ENCODE measurements around the gene ZNF226. TPM values are rescaled to one million over a fixed set of nuclear protein-coding genes. Genes with fewer than 3 reads are reported as not detected.

Gene ZNF226
- total and polyA plus RNA-seq, 9 of the 15 experiments (the other 6 are each of a cell fraction or from before 2014, with no cell fraction given): 6.2 to 19.4 (median 9.3) TPM

DNA sequence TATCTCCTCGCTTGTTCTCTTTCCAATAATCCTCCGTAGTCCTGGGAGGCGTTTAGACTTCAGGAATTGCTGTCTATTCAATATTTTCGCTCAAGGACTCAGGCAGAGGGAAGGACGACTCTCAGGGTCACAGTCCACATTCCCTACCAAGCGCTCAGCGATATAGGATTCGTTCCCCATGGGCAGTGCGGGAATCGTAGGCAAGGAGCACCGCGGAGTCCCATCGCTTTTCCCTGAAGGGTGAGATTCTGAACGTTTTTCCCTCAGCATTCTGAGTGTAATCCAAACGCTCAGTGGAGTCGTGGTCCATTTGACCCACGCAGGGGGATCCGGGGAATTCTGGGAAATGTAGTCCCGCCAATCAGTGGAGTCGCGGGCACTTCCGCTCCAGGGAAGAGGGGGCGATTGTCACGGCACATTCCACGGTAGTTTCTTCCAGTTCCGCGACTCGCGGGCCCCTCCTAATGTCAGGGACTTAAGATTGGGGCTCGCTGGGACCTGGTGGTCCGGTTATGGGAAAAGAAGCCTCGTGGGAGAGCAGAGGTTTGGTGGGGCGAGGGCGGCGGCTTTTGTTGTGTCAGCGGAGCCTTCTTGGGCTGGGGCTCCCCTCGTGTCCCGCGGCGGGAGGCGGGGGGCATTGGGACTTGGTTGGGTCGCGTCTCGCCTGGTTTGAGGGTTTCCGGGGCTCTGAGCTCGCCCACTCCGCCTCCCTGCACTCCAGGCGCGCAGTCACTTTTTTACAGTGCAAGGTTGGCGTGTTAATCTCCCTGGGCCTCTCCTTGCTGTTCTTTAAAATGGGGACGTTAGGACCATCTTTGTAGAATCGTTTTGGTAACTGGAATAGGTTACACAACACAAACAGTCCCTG, 23.5 kb upstream of the ZNF226 start, which contains the start of gene ZNF234 (continued):
- TF ChIP-seq ZNF79 (CRISPR knock-in tag; IDR thresholded peaks at IDR 0.05; ENCODE audit: low read depth): no peak
- TF ChIP-seq BCOR (IDR thresholded peaks at IDR 0.05): peak; percentile 95
- TF ChIP-seq, protein P1, sequence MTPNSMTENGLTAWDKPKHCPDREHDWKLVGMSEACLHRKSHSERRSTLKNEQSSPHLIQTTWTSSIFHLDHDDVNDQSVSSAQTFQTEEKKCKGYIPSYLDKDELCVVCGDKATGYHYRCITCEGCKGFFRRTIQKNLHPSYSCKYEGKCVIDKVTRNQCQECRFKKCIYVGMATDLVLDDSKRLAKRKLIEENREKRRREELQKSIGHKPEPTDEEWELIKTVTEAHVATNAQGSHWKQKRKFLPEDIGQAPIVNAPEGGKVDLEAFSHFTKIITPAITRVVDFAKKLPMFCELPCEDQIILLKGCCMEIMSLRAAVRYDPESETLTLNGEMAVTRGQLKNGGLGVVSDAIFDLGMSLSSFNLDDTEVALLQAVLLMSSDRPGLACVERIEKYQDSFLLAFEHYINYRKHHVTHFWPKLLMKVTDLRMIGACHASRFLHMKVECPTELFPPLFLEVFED (CRISPR knock-in tag; conservative IDR thresholded peaks at IDR 0.05): no peak
- no peak for TF ChIP-seq SMAD1 (IDR thresholded peaks at IDR 0.05; ENCODE audit: low read depth, low read length, partially characterized antibody)
- TF ChIP-seq NFYB (IDR thresholded peaks at IDR 0.05; ENCODE audit: extremely low read depth, insufficient read length): peak; percentile 10
- TF ChIP-seq ZNF165 (CRISPR knock-in tag; IDR thresholded peaks at IDR 0.05; ENCODE audit: borderline replicate concordance): no peak
- TF ChIP-seq TEAD1 (CRISPR knock-in tag; IDR thresholded peaks at IDR 0.05): 0 out of 4 replicates have a peak, but pooled peaks of 1 of the 2 experiments have one; percentile 25
- TF ChIP-seq, protein P2, sequence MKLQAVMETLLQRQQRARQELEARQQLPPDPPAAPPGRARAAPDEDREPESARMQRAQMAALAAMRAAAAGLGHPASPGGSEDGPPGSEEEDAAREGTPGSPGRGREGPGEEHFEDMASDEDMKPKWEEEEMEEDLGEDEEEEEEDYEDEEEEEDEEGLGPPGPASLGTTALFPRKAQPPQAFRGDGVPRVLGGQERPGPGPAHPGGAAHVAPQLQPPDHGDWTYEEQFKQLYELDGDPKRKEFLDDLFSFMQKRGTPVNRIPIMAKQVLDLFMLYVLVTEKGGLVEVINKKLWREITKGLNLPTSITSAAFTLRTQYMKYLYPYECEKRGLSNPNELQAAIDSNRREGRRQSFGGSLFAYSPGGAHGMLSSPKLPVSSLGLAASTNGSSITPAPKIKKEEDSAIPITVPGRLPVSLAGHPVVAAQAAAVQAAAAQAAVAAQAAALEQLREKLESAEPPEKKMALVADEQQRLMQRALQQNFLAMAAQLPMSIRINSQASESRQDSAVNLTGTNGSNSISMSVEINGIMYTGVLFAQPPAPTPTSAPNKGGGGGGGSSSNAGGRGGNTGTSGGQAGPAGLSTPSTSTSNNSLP (IDR thresholded peaks at IDR 0.05; ENCODE audit: borderline replicate concordance, low read depth, low read length): no peak
- TF ChIP-seq MAZ (CRISPR knock-in tag; conservative IDR thresholded peaks at IDR 0.05 in 1 of 2, IDR thresholded peaks at IDR 0.05 in 1 of 2): peak in 1 of 2 experiments; percentile 48; a peak in 1 of 4 replicates
- TF ChIP-seq TAF1 (IDR thresholded peaks at IDR 0.05; ENCODE audit: control insufficient read depth, extremely low read depth, insufficient read depth, low read length, severe bottlenecking): peak; percentile 33
- TF ChIP-seq SIX5 (IDR thresholded peaks at IDR 0.05; ENCODE audit: borderline replicate concordance in 1 of 2, insufficient read depth in 1 of 2, low read depth in 1 of 2, low read length in 2 of 2): peak; percentile 22 to 52; a peak in 3 of 4 replicates
- TF ChIP-seq NRF1 (conservative IDR thresholded peaks at IDR 0.05 in 1 of 2, IDR thresholded peaks at IDR 0.05 in 1 of 2): 0 out of 4 replicates have a peak, but pooled peaks of 1 of the 2 experiments have one; percentile 17
- peak; percentile 50 for TF ChIP-seq HNRNPLL (IDR thresholded peaks at IDR 0.05; ENCODE audit: low read depth, low read length, poor library complexity, severe bottlenecking)
- peak; percentile 78 for TF ChIP-seq CHD4 (IDR thresholded peaks at IDR 0.05; ENCODE audit: insufficient read depth, insufficient replicate concordance, low read depth, low read length, poor library complexity, severe bottlenecking)
- TF ChIP-seq, protein P3, sequence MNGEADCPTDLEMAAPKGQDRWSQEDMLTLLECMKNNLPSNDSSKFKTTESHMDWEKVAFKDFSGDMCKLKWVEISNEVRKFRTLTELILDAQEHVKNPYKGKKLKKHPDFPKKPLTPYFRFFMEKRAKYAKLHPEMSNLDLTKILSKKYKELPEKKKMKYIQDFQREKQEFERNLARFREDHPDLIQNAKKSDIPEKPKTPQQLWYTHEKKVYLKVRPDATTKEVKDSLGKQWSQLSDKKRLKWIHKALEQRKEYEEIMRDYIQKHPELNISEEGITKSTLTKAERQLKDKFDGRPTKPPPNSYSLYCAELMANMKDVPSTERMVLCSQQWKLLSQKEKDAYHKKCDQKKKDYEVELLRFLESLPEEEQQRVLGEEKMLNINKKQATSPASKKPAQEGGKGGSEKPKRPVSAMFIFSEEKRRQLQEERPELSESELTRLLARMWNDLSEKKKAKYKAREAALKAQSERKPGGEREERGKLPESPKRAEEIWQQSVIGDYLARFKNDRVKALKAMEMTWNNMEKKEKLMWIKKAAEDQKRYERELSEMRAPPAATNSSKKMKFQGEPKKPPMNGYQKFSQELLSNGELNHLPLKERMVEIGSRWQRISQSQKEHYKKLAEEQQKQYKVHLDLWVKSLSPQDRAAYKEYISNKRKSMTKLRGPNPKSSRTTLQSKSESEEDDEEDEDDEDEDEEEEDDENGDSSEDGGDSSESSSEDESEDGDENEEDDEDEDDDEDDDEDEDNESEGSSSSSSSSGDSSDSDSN (IDR thresholded peaks at IDR 0.05; ENCODE audit: borderline replicate concordance in 1 of 2, low read depth in 2 of 2, low read length in 2 of 2): no peak
